Stimulated activated CD4-positive, alpha-beta T cell treated with anti-CD3 and anti-CD28 coated beads, Interleukin-4, amount 100 ng/mL, for 24 hours (primary cell): ENCODE results near the gene MBOAT2.
A peak's percentile ranks its signal among the peaks of the same experiment; 100 is the strongest.

Experiments
- DNase-seq: peaks from one replicate; pipeline ENCODE4 v3.0.0-alpha.2; 2020

MBOAT2 gene

GRCh38 chr2:8850845-8851487 lies 152.5 kb downstream of the MBOAT2 start:
- DNase-seq, result no peak

- DNase-seq, result no peak
Measured at GRCh38 chr2:8849327-8849726, 154.2 kb downstream of the MBOAT2 start.

- no peak for DNase-seq
Measured at GRCh38 chr2:8848328-8849100, 155.0 kb downstream of the MBOAT2 start.

- no peak for DNase-seq
Measured at GRCh38 chr2:8847400-8847799, 156.1 kb downstream of the MBOAT2 start.

GRCh38 chr2:8841932-8842331 lies 161.6 kb downstream of the MBOAT2 start:
- no peak for DNase-seq

GRCh38 chr2:8840475-8841091 lies 162.9 kb downstream of the MBOAT2 start:
- DNase-seq, result no peak

GRCh38 chr2:8839189-8839965 lies 164.1 kb downstream of the MBOAT2 start:
- no peak for DNase-seq

- DNase-seq, result no peak
Measured at GRCh38 chr2:8837795-8838140, 165.7 kb downstream of the MBOAT2 start.

GRCh38 chr2:8836971-8837794 lies 166.3 kb downstream of the MBOAT2 start, which contains the start of gene KIDINS220:
Gene KIDINS220, minus strand, starts transcription at chr2:8837613. Its CDS starts 10,520 bp downstream, at chr2:8827093.
- DNase-seq, result peak; percentile 84

GRCh38 chr2:8835279-8835678 lies 168.2 kb downstream of the MBOAT2 start:
- no peak for DNase-seq

GRCh38 chr2:8833853-8834252 lies 169.6 kb downstream of the MBOAT2 start:
- no peak for DNase-seq

GRCh38 chr2:8831516-8831915 lies 172.0 kb downstream of the MBOAT2 start:
- no peak for DNase-seq

- no peak for DNase-seq
Measured at GRCh38 chr2:8827729-8828128, 175.8 kb downstream of the MBOAT2 start.

- DNase-seq, result no peak
Measured at GRCh38 chr2:8822218-8822617, 181.3 kb downstream of the MBOAT2 start.

GRCh38 chr2:8821276-8822217 lies 181.9 kb downstream of the MBOAT2 start:
- DNase-seq, result no peak

GRCh38 chr2:8819948-8820347 lies 183.5 kb downstream of the MBOAT2 start:
- DNase-seq, result no peak

- DNase-seq, result no peak
Measured at GRCh38 chr2:8819194-8819593, 184.3 kb downstream of the MBOAT2 start.

GRCh38 chr2:8817221-8817620 lies 186.3 kb downstream of the MBOAT2 start:
- DNase-seq, result no peak

- no peak for DNase-seq
Measured at GRCh38 chr2:8806885-8807704, 196.4 kb downstream of the MBOAT2 start.
